Fibroblast of the aortic adventitia (primary cell): ENCODE data around the gene E2F3. TPM values are rescaled to one million over a fixed set of nuclear protein-coding genes. Genes with fewer than 3 reads are reported as not detected.

ENCODE experiments used
- DNase-seq: peaks from one replicate; pipeline ENCODE4 v3.0.0-alpha.2; 2010; ENCODE audit warnings: low read depth
- H3K4me3 ChIP-seq: 2 replicates; pipeline ENCODE4 v1.5.1; 2011; ENCODE audit warnings: low read depth, mild to moderate bottlenecking, control low read depth, low read length, moderate library complexity
- total RNA-seq: library from RNA; depleted of rRNA; stranded (reverse); fragments of >200 nt; gene quantifications from 2 replicates; pipeline ENCODE4 v1.2.3, GENCODE V29; 2012; ENCODE audit warnings: low replicate concordance
- TF ChIP-seq, protein P1 (sequence below): IDR thresholded peaks from 2 replicates; pipeline ENCODE4 v1.5.1; 2011; ENCODE audit warnings: mild to moderate bottlenecking, low read length, control low read depth, inconsistent platforms; ENCODE audit not compliant: insufficient read depth

Gene E2F3
- total RNA-seq, 1 donor, result 7.4 TPM

DNA sequence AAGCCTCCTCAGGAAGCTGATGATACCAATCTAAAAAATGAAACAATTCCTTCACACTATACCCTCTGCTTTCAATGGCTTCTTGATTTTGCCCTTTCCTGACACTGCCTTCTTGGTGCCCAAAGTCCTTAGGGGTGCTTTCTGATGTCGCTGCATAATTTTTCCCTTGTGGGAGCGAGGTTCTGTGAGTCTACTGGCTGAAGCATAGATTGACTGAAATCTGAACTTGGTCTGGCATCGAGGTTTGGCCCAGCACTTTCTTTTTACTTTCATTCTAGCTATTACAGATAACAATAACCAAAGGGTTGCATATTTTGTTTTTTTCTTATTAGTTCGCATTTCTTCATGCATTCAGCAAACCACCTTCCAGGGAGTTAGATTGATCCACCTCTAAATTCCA, 65.8 kb downstream of the E2F3 start:
- no peak for DNase-seq
- H3K4me3 ChIP-seq, result no peak overlapping the region
- TF ChIP-seq, protein P1, sequence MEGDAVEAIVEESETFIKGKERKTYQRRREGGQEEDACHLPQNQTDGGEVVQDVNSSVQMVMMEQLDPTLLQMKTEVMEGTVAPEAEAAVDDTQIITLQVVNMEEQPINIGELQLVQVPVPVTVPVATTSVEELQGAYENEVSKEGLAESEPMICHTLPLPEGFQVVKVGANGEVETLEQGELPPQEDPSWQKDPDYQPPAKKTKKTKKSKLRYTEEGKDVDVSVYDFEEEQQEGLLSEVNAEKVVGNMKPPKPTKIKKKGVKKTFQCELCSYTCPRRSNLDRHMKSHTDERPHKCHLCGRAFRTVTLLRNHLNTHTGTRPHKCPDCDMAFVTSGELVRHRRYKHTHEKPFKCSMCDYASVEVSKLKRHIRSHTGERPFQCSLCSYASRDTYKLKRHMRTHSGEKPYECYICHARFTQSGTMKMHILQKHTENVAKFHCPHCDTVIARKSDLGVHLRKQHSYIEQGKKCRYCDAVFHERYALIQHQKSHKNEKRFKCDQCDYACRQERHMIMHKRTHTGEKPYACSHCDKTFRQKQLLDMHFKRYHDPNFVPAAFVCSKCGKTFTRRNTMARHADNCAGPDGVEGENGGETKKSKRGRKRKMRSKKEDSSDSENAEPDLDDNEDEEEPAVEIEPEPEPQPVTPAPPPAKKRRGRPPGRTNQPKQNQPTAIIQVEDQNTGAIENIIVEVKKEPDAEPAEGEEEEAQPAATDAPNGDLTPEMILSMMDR, result no peak

DNA sequence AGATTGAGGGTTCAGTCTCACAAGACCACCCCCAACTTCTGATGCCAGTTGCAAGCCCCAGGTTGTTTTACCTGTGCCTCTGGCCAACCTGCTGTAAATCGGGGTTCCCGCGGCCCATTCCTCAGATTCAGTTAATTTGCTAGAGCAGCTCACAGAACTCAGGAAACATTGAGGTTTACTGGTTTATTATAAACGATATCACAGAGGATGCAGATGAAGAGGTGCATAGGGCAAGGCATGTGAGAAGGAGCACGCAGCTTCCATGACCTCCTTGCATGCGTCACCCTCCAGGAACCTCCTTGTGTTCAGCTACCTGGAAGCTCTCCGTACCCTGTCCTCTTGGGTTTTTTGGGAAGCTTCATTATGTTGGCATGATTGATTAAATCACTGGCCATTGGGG, 66.5 kb downstream of the E2F3 start:
- DNase-seq, result no peak
- TF ChIP-seq, protein P1, result no peak
- no peak overlapping the region for H3K4me3 ChIP-seq

DNA sequence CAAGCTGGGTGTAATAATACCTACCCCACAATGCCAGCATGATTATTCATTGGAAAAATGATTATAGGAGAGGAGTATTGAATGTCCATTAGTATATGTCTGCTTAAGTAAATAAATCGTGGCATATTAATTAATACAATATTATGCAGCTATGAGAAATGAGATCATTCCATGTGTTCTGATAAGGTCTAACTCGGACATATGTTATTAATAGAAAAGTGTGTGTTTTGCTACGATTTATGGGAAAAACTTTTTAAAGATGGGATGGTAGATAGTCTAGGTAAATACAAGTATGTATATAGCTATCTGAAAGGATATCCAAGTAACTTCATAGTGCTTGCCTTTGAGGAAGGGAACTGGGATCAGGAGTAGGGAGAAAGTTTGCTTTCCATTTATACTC, 71.1 kb downstream of the E2F3 start:
- no peak overlapping the region for H3K4me3 ChIP-seq
- no peak for DNase-seq
- TF ChIP-seq, protein P1, result no peak

DNA sequence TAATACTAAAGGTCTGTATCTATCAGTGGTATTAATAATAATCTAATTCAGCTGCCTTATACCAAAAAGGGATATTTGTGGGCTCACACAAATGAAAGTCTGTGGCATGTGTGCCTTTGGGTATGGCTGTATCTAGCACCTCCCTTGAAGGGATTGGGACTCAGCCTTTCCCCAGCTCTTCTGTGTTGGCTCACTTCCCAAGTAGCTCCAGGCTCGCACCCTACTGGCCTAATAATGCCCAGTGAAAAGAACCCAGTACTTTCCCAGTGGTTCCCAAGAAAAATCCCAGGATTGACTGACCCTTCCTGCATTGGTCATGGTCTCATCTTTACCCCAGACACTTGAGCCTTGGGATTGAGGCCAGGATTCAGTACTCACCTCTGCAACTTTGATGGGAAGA, 71.8 kb downstream of the E2F3 start:
- TF ChIP-seq, protein P1, result no peak
- no peak for DNase-seq
- no peak overlapping the region for H3K4me3 ChIP-seq

DNA sequence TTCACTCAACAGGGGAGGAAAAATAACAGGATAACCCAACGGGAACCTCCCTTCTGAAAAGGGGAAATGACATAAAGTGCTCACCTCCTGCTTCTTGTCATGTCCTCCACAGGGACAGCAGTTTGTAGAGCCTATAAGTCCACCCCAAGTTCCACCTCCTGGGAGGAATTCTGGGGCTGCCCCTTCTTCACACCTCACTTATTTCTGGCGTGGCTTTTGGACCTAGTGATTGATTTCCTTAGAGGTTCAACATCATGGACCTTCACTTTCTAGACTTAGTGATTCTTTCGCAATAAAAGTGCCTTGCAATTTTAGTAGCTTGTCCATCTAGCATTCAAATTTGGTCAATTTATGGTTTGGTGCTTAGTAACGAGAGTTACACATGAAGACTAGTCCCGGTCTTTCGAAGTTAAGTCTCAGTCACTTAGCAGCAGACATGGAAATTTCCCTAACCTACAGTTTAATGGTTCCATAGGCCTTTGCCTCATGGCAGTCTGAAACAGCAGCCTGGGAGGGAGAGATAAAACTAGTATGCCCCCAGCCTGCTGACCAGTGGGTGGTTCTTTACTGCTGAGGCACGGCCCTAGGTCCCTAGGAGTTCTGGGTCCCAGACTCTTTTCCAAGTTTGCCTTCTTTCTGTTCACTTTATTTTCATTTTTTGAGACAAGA, 73.3 kb downstream of the E2F3 start:
- TF ChIP-seq, protein P1, result no peak
- DNase-seq, result no peak
- no peak overlapping the region for H3K4me3 ChIP-seq

DNA sequence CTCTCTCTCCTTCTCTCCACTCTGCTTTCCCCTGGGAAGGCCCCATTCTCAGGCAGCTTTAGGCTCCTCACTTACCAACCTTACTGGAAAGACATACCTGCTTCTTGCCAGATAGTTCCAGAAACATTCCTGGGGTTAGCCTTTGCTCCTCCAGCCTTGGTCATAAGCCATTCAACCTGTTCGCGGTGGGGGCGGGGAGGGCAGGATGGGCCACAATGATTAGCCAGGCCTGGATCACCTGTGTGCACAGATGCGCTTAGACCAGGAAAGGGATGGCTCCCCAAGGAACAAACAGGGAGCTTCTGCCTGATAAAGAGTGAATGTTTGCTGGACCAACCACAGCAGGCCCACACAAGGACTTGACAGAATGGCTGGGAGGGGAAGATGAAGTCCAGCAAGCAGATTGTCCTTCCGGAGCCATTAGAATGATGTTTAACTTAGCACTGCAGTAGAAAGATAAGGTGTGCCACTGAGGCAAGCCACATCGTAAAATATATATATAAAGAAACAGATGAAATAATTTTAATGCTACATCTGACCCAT, 74.9 kb downstream of the E2F3 start:
- H3K4me3 ChIP-seq, result no peak overlapping the region
- no peak for DNase-seq
- TF ChIP-seq, protein P1, result no peak

DNA sequence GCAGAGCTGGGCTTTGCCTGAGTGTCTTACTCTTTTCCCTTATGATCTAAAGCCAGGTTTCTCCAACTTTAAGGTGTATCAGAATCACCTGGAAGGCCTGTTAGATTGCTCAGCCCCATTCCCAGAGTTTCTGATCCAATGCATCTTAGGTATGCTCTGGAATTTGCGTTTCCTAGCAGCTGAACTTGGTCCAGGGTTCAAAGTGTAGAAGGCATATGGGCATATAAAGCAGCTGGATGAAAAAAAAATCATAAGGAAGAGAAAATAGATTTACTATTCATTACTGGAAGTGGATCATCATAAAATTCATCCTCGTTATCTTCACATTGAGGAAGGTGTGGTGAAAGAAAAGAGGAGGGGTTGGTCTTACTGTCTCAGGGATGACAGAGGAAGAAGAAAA, 75.8 kb downstream of the E2F3 start:
- H3K4me3 ChIP-seq, result no peak overlapping the region
- DNase-seq, result no peak
- TF ChIP-seq, protein P1, result no peak
